ENCODE data around the gene BLOC1S3.
A peak's percentile ranks its signal among the peaks of the same experiment; 100 is the strongest.

BLOC1S3 gene

GRCh38 chr19:45146741-45147205 lies 31.8 kb upstream of the BLOC1S3 start:
- DNase-seq = no peak

- no peak for DNase-seq
Observed at GRCh38 chr19:45147835-45148676, 30.5 kb upstream of the BLOC1S3 start.

- DNase-seq = no peak
Observed at GRCh38 chr19:45149129-45149528, 29.5 kb upstream of the BLOC1S3 start.

GRCh38 chr19:45150180-45150579 lies 28.4 kb upstream of the BLOC1S3 start:
- no peak for DNase-seq

- no peak for DNase-seq
Observed at GRCh38 chr19:45150751-45151281, 27.8 kb upstream of the BLOC1S3 start.

- DNase-seq = no peak
Observed at GRCh38 chr19:45151320-45151719, 27.3 kb upstream of the BLOC1S3 start.

GRCh38 chr19:45151821-45152503 lies 26.6 kb upstream of the BLOC1S3 start:
- no peak for DNase-seq

GRCh38 chr19:45152504-45153338 lies 25.9 kb upstream of the BLOC1S3 start:
- peak in 2 of 14 donors; percentile 16 for DNase-seq

GRCh38 chr19:45153339-45154063 lies 25.1 kb upstream of the BLOC1S3 start:
- DNase-seq = peak in 8 of 14 donors; percentile 10 to 44 (median 33)

- no peak for DNase-seq
Observed at GRCh38 chr19:45154064-45154827, 24.3 kb upstream of the BLOC1S3 start.

GRCh38 chr19:45156011-45156630 lies 22.5 kb upstream of the BLOC1S3 start:
- DNase-seq = no peak

GRCh38 chr19:45156751-45157150 lies 21.8 kb upstream of the BLOC1S3 start:
- DNase-seq = no peak

GRCh38 chr19:45158503-45159209 lies 19.9 kb upstream of the BLOC1S3 start:
- DNase-seq = no peak

GRCh38 chr19:45159210-45159970 lies 19.2 kb upstream of the BLOC1S3 start:
- no peak for DNase-seq

- no peak for DNase-seq
Observed at GRCh38 chr19:45159971-45160324, 18.6 kb upstream of the BLOC1S3 start.

GRCh38 chr19:45160870-45161737 lies 17.5 kb upstream of the BLOC1S3 start, which contains the start of gene NKPD1:
Gene NKPD1 (minus strand): TSS chr19:45160982. CDS start chr19:45160150, 832 bp downstream.
- DNase-seq = no peak

- DNase-seq = no peak
Observed at GRCh38 chr19:45161738-45162607, 16.6 kb upstream of the BLOC1S3 start.
